Measurements from ENCODE around the gene MAB21L1.

DNA sequence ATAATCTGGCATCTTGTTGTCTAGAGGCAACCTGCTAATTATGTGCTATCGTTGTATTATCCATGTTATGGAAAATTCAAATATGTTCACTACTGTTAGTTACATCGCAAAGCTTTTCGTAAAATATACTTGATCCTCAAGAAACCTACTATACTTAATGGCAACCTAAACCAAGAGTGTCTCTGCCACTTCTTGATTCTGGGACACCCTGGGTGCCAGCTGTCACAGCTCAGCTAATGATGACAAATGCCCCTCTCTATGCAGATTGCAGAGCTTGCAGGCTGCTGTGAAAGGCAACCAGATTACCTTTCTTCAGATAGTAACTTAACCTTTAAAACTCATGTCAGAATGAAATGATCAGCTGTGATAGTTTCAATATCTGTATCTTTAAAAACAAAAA lies 8.9 kb upstream of the MAB21L1 start:
- no peak for TF ChIP-seq ZFP30 (CRISPR knock-in tag; IDR thresholded peaks at IDR 0.05)
- TF ChIP-seq, protein P1, sequence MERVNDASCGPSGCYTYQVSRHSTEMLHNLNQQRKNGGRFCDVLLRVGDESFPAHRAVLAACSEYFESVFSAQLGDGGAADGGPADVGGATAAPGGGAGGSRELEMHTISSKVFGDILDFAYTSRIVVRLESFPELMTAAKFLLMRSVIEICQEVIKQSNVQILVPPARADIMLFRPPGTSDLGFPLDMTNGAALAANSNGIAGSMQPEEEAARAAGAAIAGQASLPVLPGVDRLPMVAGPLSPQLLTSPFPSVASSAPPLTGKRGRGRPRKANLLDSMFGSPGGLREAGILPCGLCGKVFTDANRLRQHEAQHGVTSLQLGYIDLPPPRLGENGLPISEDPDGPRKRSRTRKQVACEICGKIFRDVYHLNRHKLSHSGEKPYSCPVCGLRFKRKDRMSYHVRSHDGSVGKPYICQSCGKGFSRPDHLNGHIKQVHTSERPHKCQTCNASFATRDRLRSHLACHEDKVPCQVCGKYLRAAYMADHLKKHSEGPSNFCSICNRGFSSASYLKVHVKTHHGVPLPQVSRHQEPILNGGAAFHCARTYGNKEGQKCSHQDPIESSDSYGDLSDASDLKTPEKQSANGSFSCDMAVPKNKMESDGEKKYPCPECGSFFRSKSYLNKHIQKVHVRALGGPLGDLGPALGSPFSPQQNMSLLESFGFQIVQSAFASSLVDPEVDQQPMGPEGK (CRISPR knock-in tag; IDR thresholded peaks at IDR 0.05; ENCODE audit: borderline replicate concordance): no peak
- no peak for TF ChIP-seq ISL1 (CRISPR knock-in tag; IDR thresholded peaks at IDR 0.05)
- no peak for TF ChIP-seq CSDC2 (CRISPR knock-in tag; IDR thresholded peaks at IDR 0.05)
- no peak for TF ChIP-seq SNAI2 (CRISPR knock-in tag; IDR thresholded peaks at IDR 0.05)
- TF ChIP-seq GLIS3 (CRISPR knock-in tag; IDR thresholded peaks at IDR 0.05): no peak
- TF ChIP-seq TCF4 (CRISPR knock-in tag; IDR thresholded peaks at IDR 0.05; ENCODE audit: borderline replicate concordance): no peak

All from SK-N-SH treated with all-trans-retinoic acid at 6 μM for 48 hours (cell line).